SK-N-SH (cell line): Measurements from ENCODE around the gene UBE2Q1. TPM values are rescaled to one million over a fixed set of nuclear protein-coding genes. Genes with fewer than 3 reads are reported as not detected.

ENCODE experiments used
- CTCF ChIA-PET: fragments of 300-600, 350-600 bp; formaldehyde crosslinking; extraction: SDS; loops from one replicate; lab custom pipeline; 2021; lab: Yijun Ruan, JAX
- POLR2A ChIA-PET: fragments of 350-600 bp; sonication (Branson Sonifier 250); formaldehyde crosslinking; extraction: SDS; loops from one replicate; lab custom pipeline; 2020; ENCODE audit warnings: antibody characterized with exemption, inconsistent platforms; lab: Yijun Ruan, JAX
- DNase-seq: peaks from one replicate; pipeline ENCODE4 v3.0.0; 2012
- H2AFZ ChIP-seq: fragments of 200-600 bp; sonication (generic); 2 replicates; pipeline ENCODE4 v1.8.1; 2016; ENCODE audit warnings: antibody characterized with exemption, mild to moderate bottlenecking, low read depth
- H3F3A ChIP-seq: fragments of 200-600 bp; sonication (generic); replicated peaks from 2 replicates; pipeline ENCODE3; 2016; ENCODE audit warnings: antibody characterized with exemption, mild to moderate bottlenecking; ENCODE audit not compliant: insufficient read depth
- H3K27ac ChIP-seq, 2 experiments: fragments of 200-500 bp in 1 of 2; fragments of 200-600 bp in 1 of 2; sonication (Bioruptor generic) in 1 of 2; sonication (generic), shearing (Covaris generic) in 1 of 2; 2 replicates each; pipeline versions ENCODE4 v1.5.1 to v1.6.1; 2014 to 2016; ENCODE audit warnings: low read depth in 2 of 2, inconsistent platforms in 1 of 2, low read length in 1 of 2, mild to moderate bottlenecking in 1 of 2, mixed read lengths in 1 of 2
- H3K27me3 ChIP-seq: fragments of 200-600 bp; sonication (generic), shearing (Covaris generic); 2 replicates; pipeline ENCODE4 v1.6.1; 2016; ENCODE audit warnings: mixed run types; ENCODE audit not compliant: insufficient read depth
- H3K36me3 ChIP-seq, 2 experiments: fragments of 200-500 bp in 1 of 2; fragments of 200-600 bp in 1 of 2; sonication (Bioruptor generic) in 1 of 2; sonication (generic) in 1 of 2; replicated peaks in 1 of 2; 2 replicates each; pipeline versions ENCODE3 to v1.5.1; 2014 to 2016; ENCODE audit warnings: low read length in 1 of 2, mild to moderate bottlenecking in 1 of 2; ENCODE audit not compliant: insufficient read depth in 2 of 2, control insufficient read depth in 1 of 2
- H3K4me1 ChIP-seq, 2 experiments: fragments of 200-500 bp in 1 of 2; fragments of 200-600 bp in 1 of 2; sonication (Bioruptor generic) in 1 of 2; sonication (generic), shearing (Covaris generic) in 1 of 2; 2 replicates each; pipeline versions ENCODE4 v1.5.1 to v1.6.1; 2014 to 2016; ENCODE audit warnings: low read depth in 1 of 2, low read length in 1 of 2, mixed run types in 1 of 2; ENCODE audit not compliant: insufficient read depth in 2 of 2, control insufficient read depth in 1 of 2
- H3K4me2 ChIP-seq: fragments of 200-600 bp; sonication (generic), shearing (Covaris generic); 2 replicates; pipeline ENCODE4 v1.6.1; 2017; ENCODE audit warnings: mixed run types
- H3K4me3 ChIP-seq, 2 experiments: fragments of 200-500 bp in 1 of 2; fragments of 200-600 bp in 1 of 2; sonication (Bioruptor generic) in 1 of 2; sonication (generic), shearing (Covaris generic) in 1 of 2; 2 replicates each; pipeline versions ENCODE4 v1.5.1 to v1.8.1; 2014 to 2016; ENCODE audit warnings: low read depth in 2 of 2, inconsistent platforms in 1 of 2, low read length in 1 of 2, mild to moderate bottlenecking in 1 of 2, mixed read lengths in 1 of 2, moderate library complexity in 1 of 2
- H3K79me2 ChIP-seq: fragments of 200-600 bp; sonication (generic); 2 replicates; pipeline ENCODE4 v1.8.1; 2017; ENCODE audit warnings: mild to moderate bottlenecking; ENCODE audit not compliant: insufficient read depth
- H3K9ac ChIP-seq: fragments of 200-600 bp; sonication (generic); 2 replicates; pipeline ENCODE4 v1.6.1; 2017; ENCODE audit warnings: mixed run types
- H3K9me2 ChIP-seq: fragments of 200-600 bp; sonication (generic); 2 replicates; pipeline ENCODE4 v1.6.1; 2017; ENCODE audit warnings: mixed run types
- H3K9me3 ChIP-seq: fragments of 200-600 bp; sonication (generic); 2 replicates; pipeline ENCODE4 v1.6.1; 2017; ENCODE audit warnings: mixed run types, mild to moderate bottlenecking, moderate library complexity
- H4K20me1 ChIP-seq: fragments of 200-600 bp; sonication (generic); 2 replicates; pipeline ENCODE4 v1.6.1; 2017; ENCODE audit warnings: mild to moderate bottlenecking, mixed run types; ENCODE audit not compliant: insufficient read depth
- CHD2 ChIP-seq: fragments of 150-350 bp; IDR thresholded peaks from 2 replicates; pipeline ENCODE4 v1.6.1; 2018; ENCODE audit warnings: low read length; ENCODE audit not compliant: partially characterized antibody
- ELF1 ChIP-seq: IDR thresholded peaks from 2 replicates; pipeline ENCODE4 v1.4.0; 2012
- EP300 ChIP-seq, 2 experiments: IDR thresholded peaks; 2 replicates each; pipeline versions ENCODE4 v1.4.0 to v1.6.1; 2012; ENCODE audit warnings: borderline replicate concordance in 1 of 2, low read depth in 1 of 2, low read length in 1 of 2
- EZH2phosphoT487 ChIP-seq: fragments of 200-600 bp; sonication (generic); IDR thresholded peaks from 2 replicates; pipeline ENCODE4 v1.6.1; 2017; ENCODE audit warnings: low read depth, mixed run types, mild to moderate bottlenecking, antibody characterized with exemption, moderate library complexity, borderline replicate concordance
- FOSL2 ChIP-seq: IDR thresholded peaks from 2 replicates; pipeline ENCODE4 v1.4.0; 2012; ENCODE audit warnings: low read depth, mild to moderate bottlenecking, moderate library complexity, borderline replicate concordance
- FOXJ3 ChIP-seq: sonication (generic); formaldehyde crosslinking; IDR thresholded peaks from 2 replicates; pipeline ENCODE4 v1.5.1; 2020; ENCODE audit warnings: mild to moderate bottlenecking, missing genetic modification reagents
- FOXM1 ChIP-seq: IDR thresholded peaks from 2 replicates; pipeline ENCODE4 v1.4.0; 2012; ENCODE audit warnings: low read depth, mild to moderate bottlenecking
- GATA2 ChIP-seq: sonication (generic); formaldehyde crosslinking; IDR thresholded peaks from 2 replicates; pipeline ENCODE4 v1.5.0; 2020; ENCODE audit warnings: mild to moderate bottlenecking, missing genetic modification reagents
- IRF3 ChIP-seq: fragments of 150-350 bp; IDR thresholded peaks from 2 replicates; pipeline ENCODE4 v1.6.1; 2016; ENCODE audit warnings: mild to moderate bottlenecking, low read depth, low read length
- NRF1 ChIP-seq: IDR thresholded peaks from 2 replicates; pipeline ENCODE4 v1.6.1; 2012; ENCODE audit warnings: low read depth, mild to moderate bottlenecking, low read length
- PBX3 ChIP-seq: IDR thresholded peaks from 2 replicates; pipeline ENCODE4; 2012
- TEAD4 ChIP-seq: IDR thresholded peaks from 2 replicates; pipeline ENCODE4 v1.4.0; 2012; ENCODE audit warnings: mild to moderate bottlenecking, borderline replicate concordance; ENCODE audit not compliant: insufficient read depth
- WGBS: methylation state at CpG from one replicate; pipeline ENCODE4 v1.1.6; 2017; ENCODE audit warnings: low lambda C conversion rate; 5-methylcytosine and 5-hydroxymethylcytosine counted together
- polyA plus RNA-seq, 3 experiments: library from polyadenylated mRNA; depleted of rRNA; stranded (reverse); fragments of >200 nt; gene quantifications; 2 replicates each; pipeline ENCODE4 v1.2.3, GENCODE V29; 2012

Gene UBE2Q1
- polyA plus RNA-seq, 1 of the 3 experiments (the other 2 are of a cell fraction): 12.5 TPM

- Histone ChIP-seq H2AFZ (no peak overlapping the region), H3K36me3 (no peaks in the 10 kb centered on the region), H4K20me1 (no peaks in the 10 kb centered on the region), H3K9ac (no peak overlapping the region), H3K4me1 (no peaks in the 10 kb centered on the region), H3K9me2 (no peaks in the 10 kb centered on the region), H3K4me3 (no peak overlapping the region), H3K27me3 (peaks cover 14% of the 10 kb centered on the region; the same call in 1 of the 2 replicates), H3K4me2 (no peak overlapping the region), H3F3A (no peaks in the 10 kb centered on the region), H3K27ac (no peak overlapping the region), H3K9me3 (no peaks in the 10 kb centered on the region), H3K79me2 (no peaks in the 10 kb centered on the region)
- DNase-seq: no peak
- WGBS: 58% methylated on average over 7 of the region's 7 CpGs
- CTCF ChIA-PET: interaction anchor here (1.4 to 1.9 kb wide), 2 partner anchors 35 to 246 kb away, joined by 3 to 5 read pairs; no protein-coding TSS in a partner anchor
- POLR2A ChIA-PET: no interaction called here
- TF ChIP-seq PBX3 (no peak), EZH2phosphoT487 (no peak), TEAD4 (no peak), IRF3 (no peak), FOSL2 (no peak), FOXM1 (no peak), ELF1 (no peak), FOXJ3 (no peak), NRF1 (no peak), CHD2 (no peak), EP300 (IDR thresholded peaks at IDR 0.05; ENCODE audit: borderline replicate concordance in 1 of 2, low read depth in 1 of 2, low read length in 1 of 2) (no peak)
These were observed 44.4 kb downstream of the UBE2Q1 start for GRCh38 chr1:154514066-154514553.

- Histone ChIP-seq H3K9me2 (no peaks in the 10 kb centered on the region), H3K27me3 (peaks cover 27% of the 10 kb centered on the region), H3K79me2 (no peaks in the 10 kb centered on the region), H3K4me2 (no peak overlapping the region), H3K9me3 (no peaks in the 10 kb centered on the region), H3K9ac (no peak overlapping the region), H4K20me1 (no peaks in the 10 kb centered on the region), H2AFZ (no peak overlapping the region), H3F3A (no peaks in the 10 kb centered on the region), H3K4me1 (no peaks in the 10 kb centered on the region), H3K27ac (no peak overlapping the region), H3K36me3 (no peaks in the 10 kb centered on the region), H3K4me3 (no peak overlapping the region)
- 69% methylated on average over 3 of the region's 3 CpGs for WGBS
- CTCF ChIA-PET: interaction anchor here (1.4 to 1.9 kb wide), 2 partner anchors 33 to 248 kb away, joined by 3 to 5 read pairs; no protein-coding TSS in a partner anchor
- DNase-seq: no peak
- POLR2A ChIA-PET: no interaction called here
- TF ChIP-seq GATA2 (CRISPR knock-in tag): no peak
These were observed 45.7 kb downstream of the UBE2Q1 start for GRCh38 chr1:154512760-154513159.
